K562 (cell line): Measurements from ENCODE around the gene SPEM2. TPM values are rescaled to one million over a fixed set of nuclear protein-coding genes. Genes with fewer than 3 reads are reported as not detected.
A peak's percentile ranks its signal among the peaks of the same experiment; 100 is the strongest.

Experiments used
- ARHGAP35 ChIP-seq: fragments of 450-650 bp; IDR thresholded peaks from 2 replicates; pipeline ENCODE4 v1.6.1; 2018; ENCODE audit not compliant: partially characterized antibody
- ETV5 ChIP-seq: sonication (generic); formaldehyde crosslinking; IDR thresholded peaks from 2 replicates; pipeline ENCODE4 v1.4.0; 2020; ENCODE audit warnings: low read depth, mild to moderate bottlenecking, missing genetic modification reagents
- PHF8 ChIP-seq: fragments of 200-600 bp; sonication (generic); IDR thresholded peaks from 2 replicates; pipeline ENCODE4 v1.6.1; 2012; ENCODE audit warnings: mixed run types, mild to moderate bottlenecking, inconsistent platforms, low read length, moderate library complexity, borderline replicate concordance
- RBM15 ChIP-seq: fragments of 200-400 bp; formaldehyde crosslinking; IDR thresholded peaks from 2 replicates; pipeline ENCODE4 v1.6.1; 2018; ENCODE audit warnings: mild to moderate bottlenecking, low read length, moderate library complexity; ENCODE audit not compliant: insufficient read depth
- SRSF7 ChIP-seq: fragments of 200-400 bp; formaldehyde crosslinking; optimal IDR thresholded peaks from 2 replicates; pipeline ENCODE3; 2017; ENCODE audit warnings: mild to moderate bottlenecking, low read depth, low read length
- U2AF1 ChIP-seq: fragments of 200-400 bp; formaldehyde crosslinking; optimal IDR thresholded peaks from 2 replicates; pipeline ENCODE3; 2017; ENCODE audit warnings: mild to moderate bottlenecking, low read depth, low read length, moderate library complexity
- U2AF2 ChIP-seq: fragments of 200-400 bp; formaldehyde crosslinking; optimal IDR thresholded peaks from 2 replicates; pipeline ENCODE3; 2017; ENCODE audit warnings: low read depth, mild to moderate bottlenecking, low read length
- ZNF212 ChIP-seq: fragments of 450-650 bp; formaldehyde crosslinking; IDR thresholded peaks from 2 replicates; pipeline ENCODE4 v1.4.0; 2020; ENCODE audit warnings: mild to moderate bottlenecking
- polyA plus RNA-seq, 8 experiments: library from polyadenylated mRNA; depleted of rRNA in 4 of 8; stranded (reverse) in 5 of 8; unstranded in 3 of 8; fragments of >200 nt; fragmentation: Nextera tagmentation in 2 of 8; fragmentation: Illumina TruSeq in 1 of 8; extraction: Ambion mirVana in 2 of 8; extraction: Trizol in 1 of 8; gene quantifications; 2 replicates each; pipeline versions ENCODE4 v1.2.1 to v1.2.3, GENCODE V29; 2011 to 2014; ENCODE audit warnings: inconsistent platforms in 1 of 8, missing spikeins in 1 of 8
- total RNA-seq, 7 experiments: library from RNA; depleted of rRNA in 6 of 7; stranded (reverse); fragments of >200 nt in 6 of 7; fragmentation: Illumina TruSeq in 2 of 7; extraction: Trizol in 2 of 7; gene quantifications; 2 replicates each; pipeline versions ENCODE4 v1.2.1 to v1.2.3, GENCODE V29; 2011 to 2021; ENCODE audit warnings: low replicate concordance in 1 of 7
- TF ChIP-seq, protein P1 (sequence below), 2 experiments: fragments of 450-650 bp in 1 of 2; sonication (generic) in 1 of 2; formaldehyde crosslinking in 1 of 2; IDR thresholded peaks; 2 replicates each; pipeline versions ENCODE4 v1.7.1 to v1.9.0; 2016 to 2022; ENCODE audit warnings: inconsistent platforms in 1 of 2, mild to moderate bottlenecking in 1 of 2, missing genetic modification reagents in 1 of 2
- TF ChIP-seq, protein P2 (sequence below), 3 experiments: IDR thresholded peaks in 2 of 3; conservative IDR thresholded peaks in 1 of 3; 2 replicates each; pipeline ENCODE4 v1.5.1; 2011 to 2012; ENCODE audit warnings: low read length in 3 of 3, mild to moderate bottlenecking in 3 of 3, control low read depth in 2 of 3, improper control_type of control experiment in 1 of 3, inconsistent platforms in 1 of 3, low read depth in 1 of 3, mixed read lengths in 1 of 3, moderate library complexity in 1 of 3; ENCODE audit not compliant: insufficient read depth in 2 of 3

SPEM2 gene
- total and polyA plus RNA-seq, 9 of the 15 experiments (the other 6 are each of a cell fraction or from before 2014, with no cell fraction given) = not detected

GRCh38 chr17:7435676-7436555 is 10.5 kb downstream of the SPEM2 start (continued):
- TF ChIP-seq, protein P1, sequence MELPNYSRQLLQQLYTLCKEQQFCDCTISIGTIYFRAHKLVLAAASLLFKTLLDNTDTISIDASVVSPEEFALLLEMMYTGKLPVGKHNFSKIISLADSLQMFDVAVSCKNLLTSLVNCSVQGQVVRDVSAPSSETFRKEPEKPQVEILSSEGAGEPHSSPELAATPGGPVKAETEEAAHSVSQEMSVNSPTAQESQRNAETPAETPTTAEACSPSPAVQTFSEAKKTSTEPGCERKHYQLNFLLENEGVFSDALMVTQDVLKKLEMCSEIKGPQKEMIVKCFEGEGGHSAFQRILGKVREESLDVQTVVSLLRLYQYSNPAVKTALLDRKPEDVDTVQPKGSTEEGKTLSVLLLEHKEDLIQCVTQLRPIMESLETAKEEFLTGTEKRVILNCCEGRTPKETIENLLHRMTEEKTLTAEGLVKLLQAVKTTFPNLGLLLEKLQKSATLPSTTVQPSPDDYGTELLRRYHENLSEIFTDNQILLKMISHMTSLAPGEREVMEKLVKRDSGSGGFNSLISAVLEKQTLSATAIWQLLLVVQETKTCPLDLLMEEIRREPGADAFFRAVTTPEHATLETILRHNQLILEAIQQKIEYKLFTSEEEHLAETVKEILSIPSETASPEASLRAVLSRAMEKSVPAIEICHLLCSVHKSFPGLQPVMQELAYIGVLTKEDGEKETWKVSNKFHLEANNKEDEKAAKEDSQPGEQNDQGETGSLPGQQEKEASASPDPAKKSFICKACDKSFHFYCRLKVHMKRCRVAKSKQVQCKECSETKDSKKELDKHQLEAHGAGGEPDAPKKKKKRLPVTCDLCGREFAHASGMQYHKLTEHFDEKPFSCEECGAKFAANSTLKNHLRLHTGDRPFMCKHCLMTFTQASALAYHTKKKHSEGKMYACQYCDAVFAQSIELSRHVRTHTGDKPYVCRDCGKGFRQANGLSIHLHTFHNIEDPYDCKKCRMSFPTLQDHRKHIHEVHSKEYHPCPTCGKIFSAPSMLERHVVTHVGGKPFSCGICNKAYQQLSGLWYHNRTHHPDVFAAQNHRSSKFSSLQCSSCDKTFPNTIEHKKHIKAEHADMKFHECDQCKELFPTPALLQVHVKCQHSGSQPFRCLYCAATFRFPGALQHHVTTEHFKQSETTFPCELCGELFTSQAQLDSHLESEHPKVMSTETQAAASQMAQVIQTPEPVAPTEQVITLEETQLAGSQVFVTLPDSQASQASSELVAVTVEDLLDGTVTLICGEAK (IDR thresholded peaks at IDR 0.05) = no peak
- TF ChIP-seq, protein P1 (CRISPR knock-in tag; IDR thresholded peaks at IDR 0.05) = no peak
- no peak for TF ChIP-seq RBM15
- TF ChIP-seq, protein P2, sequence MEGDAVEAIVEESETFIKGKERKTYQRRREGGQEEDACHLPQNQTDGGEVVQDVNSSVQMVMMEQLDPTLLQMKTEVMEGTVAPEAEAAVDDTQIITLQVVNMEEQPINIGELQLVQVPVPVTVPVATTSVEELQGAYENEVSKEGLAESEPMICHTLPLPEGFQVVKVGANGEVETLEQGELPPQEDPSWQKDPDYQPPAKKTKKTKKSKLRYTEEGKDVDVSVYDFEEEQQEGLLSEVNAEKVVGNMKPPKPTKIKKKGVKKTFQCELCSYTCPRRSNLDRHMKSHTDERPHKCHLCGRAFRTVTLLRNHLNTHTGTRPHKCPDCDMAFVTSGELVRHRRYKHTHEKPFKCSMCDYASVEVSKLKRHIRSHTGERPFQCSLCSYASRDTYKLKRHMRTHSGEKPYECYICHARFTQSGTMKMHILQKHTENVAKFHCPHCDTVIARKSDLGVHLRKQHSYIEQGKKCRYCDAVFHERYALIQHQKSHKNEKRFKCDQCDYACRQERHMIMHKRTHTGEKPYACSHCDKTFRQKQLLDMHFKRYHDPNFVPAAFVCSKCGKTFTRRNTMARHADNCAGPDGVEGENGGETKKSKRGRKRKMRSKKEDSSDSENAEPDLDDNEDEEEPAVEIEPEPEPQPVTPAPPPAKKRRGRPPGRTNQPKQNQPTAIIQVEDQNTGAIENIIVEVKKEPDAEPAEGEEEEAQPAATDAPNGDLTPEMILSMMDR (IDR thresholded peaks at IDR 0.05 in 2 of 3, conservative IDR thresholded peaks at IDR 0.05 in 1 of 3; ENCODE audit: insufficient read depth in 2 of 3, low read depth in 1 of 3, low read length in 3 of 3) = peak in 1 of 3 experiments; percentile 25; a peak in 3 of 6 replicates
- TF ChIP-seq ARHGAP35 = no peak
- TF ChIP-seq U2AF1 = no peak
- TF ChIP-seq U2AF2 = no peak
- TF ChIP-seq PHF8 = peak; percentile 31; the same call in 1 of the 2 replicates
- TF ChIP-seq SRSF7 = no peak
- 0 out of 2 replicates have a peak, but pooled peaks have one; percentile 19 for TF ChIP-seq ETV5 (CRISPR knock-in tag)
- no peak for TF ChIP-seq ZNF212 (CRISPR knock-in tag)
